Mucosa of stomach (tissue), 1 donor: ENCODE measurements around the gene SRA1.
A peak's percentile ranks its signal among the peaks of the same experiment; 100 is the strongest.

Experiments used
- H3K27me3 ChIP-seq: one replicate; pipeline ENCODE4 v1.7.0; 2013; ENCODE audit warnings: mild to moderate bottlenecking, low read length; ENCODE audit not compliant: control insufficient read depth, insufficient read depth
- H3K36me3 ChIP-seq: one replicate; pipeline ENCODE4 v1.7.0; 2013; ENCODE audit warnings: low read length; ENCODE audit not compliant: control insufficient read depth, insufficient read depth
- H3K4me1 ChIP-seq: one replicate; pipeline ENCODE4 v1.7.0; 2013; ENCODE audit warnings: mild to moderate bottlenecking, low read length; ENCODE audit not compliant: control insufficient read depth, insufficient read depth
- H3K4me3 ChIP-seq: one replicate; pipeline ENCODE4 v1.7.0; 2013; ENCODE audit warnings: low read length
- H3K9ac ChIP-seq: one replicate; pipeline ENCODE4 v1.7.0; 2013; ENCODE audit warnings: mild to moderate bottlenecking, low read length, moderate library complexity
- H3K9me3 ChIP-seq: one replicate; pipeline ENCODE4 v1.7.0; 2013; ENCODE audit warnings: mild to moderate bottlenecking, low read length, moderate library complexity; ENCODE audit not compliant: control insufficient read depth
- donor health status: Pancreatic carcinoma.

Gene SRA1

GRCh38 chr5:140547508-140548299, 9.6 kb downstream of the SRA1 start, which contains the start of gene EIF4EBP3:
TSS of gene EIF4EBP3 (plus strand) at chr5:140547662. CDS start at chr5:140547738, 76 bp downstream.
- Histone ChIP-seq H3K9ac (peak within 1 kb of the TSS; percentile 89), H3K36me3 (peaks cover 20% of the 10 kb centered on the region), H3K4me3 (peak within 1 kb of the TSS; percentile 31), H3K4me1 (peaks cover 38% of the 10 kb centered on the region), H3K27me3 (no peaks in the 10 kb centered on the region), H3K9me3 (no peaks in the 10 kb centered on the region)

- peak overlapping the region; percentile 89 for H3K9ac ChIP-seq
- no peaks in the 10 kb centered on the region for H3K9me3 ChIP-seq
- peaks cover 20% of the 10 kb centered on the region for H3K36me3 ChIP-seq
- peaks cover 38% of the 10 kb centered on the region for H3K4me1 ChIP-seq
- no peaks in the 10 kb centered on the region for H3K27me3 ChIP-seq
- no peak overlapping the region for H3K4me3 ChIP-seq
These were observed 10.3 kb downstream of the SRA1 start for GRCh38 chr5:140546851-140547507.

- H3K9ac ChIP-seq: no peak overlapping the region
- H3K9me3 ChIP-seq: no peaks in the 10 kb centered on the region
- H3K27me3 ChIP-seq: no peaks in the 10 kb centered on the region
- H3K4me1 ChIP-seq: peaks cover 38% of the 10 kb centered on the region
- no peak overlapping the region for H3K4me3 ChIP-seq
- H3K36me3 ChIP-seq: peaks cover 8% of the 10 kb centered on the region
These were observed 11.7 kb downstream of the SRA1 start for GRCh38 chr5:140545606-140546005.

- H3K27me3 ChIP-seq: no peaks in the 10 kb centered on the region
- no peak overlapping the region for H3K9ac ChIP-seq
- H3K4me3 ChIP-seq: no peak overlapping the region
- peaks cover 4% of the 10 kb centered on the region for H3K36me3 ChIP-seq
- no peaks in the 10 kb centered on the region for H3K9me3 ChIP-seq
- peaks cover 38% of the 10 kb centered on the region for H3K4me1 ChIP-seq
These were observed 12.3 kb downstream of the SRA1 start for GRCh38 chr5:140544986-140545385.

DNA sequence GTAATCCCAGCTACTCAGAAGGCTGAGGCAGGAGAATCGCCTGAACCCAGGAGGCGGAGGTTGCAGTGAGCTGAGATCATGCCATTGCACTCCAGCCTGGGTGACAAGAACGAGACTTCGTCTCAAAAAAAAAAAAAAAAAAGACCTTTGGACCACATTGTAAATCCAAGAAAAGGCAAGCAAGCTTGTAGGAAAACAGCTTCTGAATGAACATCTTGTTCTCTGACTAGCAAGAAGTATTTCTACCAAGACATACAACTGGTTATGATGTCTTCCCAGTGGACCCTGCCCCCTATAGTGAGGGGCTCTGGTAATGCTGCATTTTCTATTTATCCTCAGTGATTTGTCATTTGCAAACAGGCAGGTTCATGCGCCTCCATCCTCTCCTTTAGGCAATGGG, 14.3 kb downstream of the SRA1 start:
- Histone ChIP-seq H3K4me3 (no peak overlapping the region), H3K36me3 (peaks cover 6% of the 10 kb centered on the region), H3K9ac (no peak overlapping the region), H3K4me1 (peaks cover 18% of the 10 kb centered on the region), H3K9me3 (no peaks in the 10 kb centered on the region), H3K27me3 (no peaks in the 10 kb centered on the region)

DNA sequence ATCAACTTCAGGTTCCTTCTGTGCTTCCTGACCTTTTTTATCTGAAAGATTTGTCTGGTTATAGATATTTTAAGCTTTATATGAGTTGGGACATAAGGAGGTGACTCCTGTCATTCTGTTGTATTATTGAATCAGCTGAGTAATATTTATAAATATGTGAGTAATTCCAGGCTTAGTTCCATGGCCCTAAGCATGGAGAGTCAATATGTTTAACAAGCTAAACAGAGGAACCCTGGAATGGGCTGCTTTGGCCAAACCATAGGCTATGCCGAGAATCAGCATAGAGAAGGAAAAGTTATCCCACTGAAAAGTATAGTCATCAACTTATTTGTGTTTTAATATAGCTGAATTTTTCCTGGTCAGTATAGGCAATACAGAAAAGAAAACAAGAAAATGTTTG, 17.0 kb downstream of the SRA1 start:
- Histone ChIP-seq H3K4me3 (no peak overlapping the region), H3K36me3 (peaks cover 13% of the 10 kb centered on the region), H3K9ac (no peak overlapping the region), H3K9me3 (no peaks in the 10 kb centered on the region), H3K27me3 (no peaks in the 10 kb centered on the region), H3K4me1 (no peaks in the 10 kb centered on the region)

DNA sequence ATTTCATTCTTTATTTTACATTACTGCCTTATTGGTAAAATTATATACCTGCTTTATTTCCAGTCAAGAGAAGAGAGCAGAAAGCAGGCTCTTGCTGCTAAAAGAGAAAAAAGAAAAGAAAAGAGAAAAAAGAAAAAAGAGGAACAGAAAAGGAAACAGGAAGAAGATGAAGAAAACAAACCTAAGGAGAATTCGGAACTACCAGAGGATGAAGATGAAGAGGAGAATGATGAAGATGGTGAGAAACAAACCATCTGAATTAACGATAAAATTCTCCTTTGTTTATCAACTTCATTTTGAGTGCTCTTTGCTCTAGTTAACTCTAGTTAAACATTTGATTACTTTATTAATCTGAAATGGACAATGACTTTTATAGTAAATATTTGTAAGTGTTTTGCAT, 33.3 kb downstream of the SRA1 start:
- Histone ChIP-seq H3K9ac (no peak overlapping the region), H3K27me3 (no peaks in the 10 kb centered on the region), H3K4me1 (no peaks in the 10 kb centered on the region), H3K36me3 (peaks cover 3% of the 10 kb centered on the region), H3K9me3 (no peaks in the 10 kb centered on the region), H3K4me3 (no peak overlapping the region)

GRCh38 chr5:140513124-140513523, 44.1 kb downstream of the SRA1 start:
- Histone ChIP-seq H3K4me3 (no peak overlapping the region), H3K9me3 (no peaks in the 10 kb centered on the region), H3K9ac (no peak overlapping the region), H3K36me3 (peaks cover 8% of the 10 kb centered on the region), H3K27me3 (no peaks in the 10 kb centered on the region), H3K4me1 (no peaks in the 10 kb centered on the region)

DNA sequence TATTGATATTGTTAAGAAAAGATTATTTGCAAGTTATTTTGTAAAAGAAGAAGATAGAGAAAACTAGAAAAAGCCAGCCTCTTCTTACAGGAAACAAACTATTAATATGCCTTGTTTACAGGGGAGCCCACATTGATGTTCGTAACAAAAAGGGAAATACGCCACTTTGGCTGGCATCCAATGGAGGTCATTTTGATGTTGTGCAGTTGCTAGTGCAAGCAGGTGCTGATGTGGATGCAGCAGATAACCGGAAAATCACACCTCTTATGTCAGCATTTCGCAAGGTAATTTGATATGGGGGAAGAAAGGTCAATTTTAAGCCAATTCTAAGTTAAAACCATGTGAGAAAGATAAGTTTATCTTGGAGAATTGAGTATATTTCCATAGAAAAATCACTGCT, 47.4 kb downstream of the SRA1 start:
- H3K36me3 ChIP-seq: peaks cover 11% of the 10 kb centered on the region
- H3K27me3 ChIP-seq: no peaks in the 10 kb centered on the region
- H3K9me3 ChIP-seq: no peaks in the 10 kb centered on the region
- no peak overlapping the region for H3K4me3 ChIP-seq
- H3K9ac ChIP-seq: no peak overlapping the region
- no peaks in the 10 kb centered on the region for H3K4me1 ChIP-seq

DNA sequence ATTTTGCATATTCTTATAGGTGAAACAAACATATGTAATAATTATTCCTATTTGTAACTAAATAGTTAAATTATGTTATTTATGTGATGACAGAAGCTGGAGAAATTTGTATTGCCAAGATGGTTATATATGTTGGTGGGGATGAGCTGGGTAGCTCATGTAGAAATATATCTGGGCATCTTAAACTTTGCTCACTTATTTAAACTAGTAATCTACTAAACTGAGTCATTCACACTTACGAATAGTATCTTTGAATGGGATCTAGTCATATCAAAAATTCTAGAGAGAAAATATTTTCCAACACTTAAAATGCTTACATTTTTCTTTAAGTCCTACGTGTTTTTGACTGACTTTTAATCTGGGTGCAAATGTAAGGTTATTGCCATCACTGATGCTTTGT, 54.4 kb downstream of the SRA1 start:
- Histone ChIP-seq H3K9ac (no peak overlapping the region), H3K4me3 (no peak overlapping the region), H3K27me3 (no peaks in the 10 kb centered on the region), H3K36me3 (peaks cover 3% of the 10 kb centered on the region), H3K9me3 (no peaks in the 10 kb centered on the region), H3K4me1 (no peaks in the 10 kb centered on the region)
